VCaP (cell line): ENCODE data around the gene UTS2R.
A peak's percentile ranks its signal among the peaks of the same experiment; 100 is the strongest.
"Not testable (repeated sequence)": the region's sequence is repeated elsewhere in the genome, so short reads cannot be mapped to it uniquely, and the experiment has no call there.

Source experiments
- H3K27ac ChIP-seq: fragments of 450-650 bp; 2 replicates; pipeline ENCODE4 v1.5.1; 2017
- CTCF ChIP-seq: fragments of 450-650 bp; conservative IDR thresholded peaks from 2 replicates; pipeline ENCODE4 v1.5.1; 2017; ENCODE audit warnings: mild to moderate bottlenecking, moderate library complexity

Gene UTS2R

GRCh38 chr17:82354804-82355308 lies 16.7 kb upstream of the UTS2R start:
- H3K27ac ChIP-seq: peak overlapping the region; percentile 50
- TF ChIP-seq CTCF: no peak

- peak overlapping the region; percentile 50 for H3K27ac ChIP-seq
Observed at GRCh38 chr17:82355770-82356427, 15.7 kb upstream of the UTS2R start.

GRCh38 chr17:82356845-82357355 lies 14.7 kb upstream of the UTS2R start:
- TF ChIP-seq CTCF: no peak
- H3K27ac ChIP-seq: peak overlapping the region; percentile 50; the same call in 1 of the 2 replicates

More at GRCh38 chr17:82355770-82356427, 15.7 kb upstream of the UTS2R start:
- TF ChIP-seq CTCF: no peak

- no peak for TF ChIP-seq CTCF
- H3K27ac ChIP-seq: no peak overlapping the region
Observed at GRCh38 chr17:82357394-82357793, 14.2 kb upstream of the UTS2R start.

- TF ChIP-seq CTCF: peak; percentile 38
- H3K27ac ChIP-seq: peak within 1 kb of the TSS; percentile 29; the same call in 1 of the 2 replicates
Observed at GRCh38 chr17:82358465-82359350, 12.9 kb upstream of the UTS2R start, which contains the start of gene TEX19. Gene TEX19 (plus strand): TSS chr17:82359247. CDS start chr17:82362151, 2,904 bp downstream.

- H3K27ac ChIP-seq: not testable (repeated sequence)
Observed at GRCh38 chr17:82359451-82360074, 12.0 kb upstream of the UTS2R start.

GRCh38 chr17:82361885-82362633 lies 9.5 kb upstream of the UTS2R start:
- no peak overlapping the region for H3K27ac ChIP-seq
- TF ChIP-seq CTCF: no peak
